Measurements from ENCODE around the gene PKHD1.

The PKHD1 gene

DNA sequence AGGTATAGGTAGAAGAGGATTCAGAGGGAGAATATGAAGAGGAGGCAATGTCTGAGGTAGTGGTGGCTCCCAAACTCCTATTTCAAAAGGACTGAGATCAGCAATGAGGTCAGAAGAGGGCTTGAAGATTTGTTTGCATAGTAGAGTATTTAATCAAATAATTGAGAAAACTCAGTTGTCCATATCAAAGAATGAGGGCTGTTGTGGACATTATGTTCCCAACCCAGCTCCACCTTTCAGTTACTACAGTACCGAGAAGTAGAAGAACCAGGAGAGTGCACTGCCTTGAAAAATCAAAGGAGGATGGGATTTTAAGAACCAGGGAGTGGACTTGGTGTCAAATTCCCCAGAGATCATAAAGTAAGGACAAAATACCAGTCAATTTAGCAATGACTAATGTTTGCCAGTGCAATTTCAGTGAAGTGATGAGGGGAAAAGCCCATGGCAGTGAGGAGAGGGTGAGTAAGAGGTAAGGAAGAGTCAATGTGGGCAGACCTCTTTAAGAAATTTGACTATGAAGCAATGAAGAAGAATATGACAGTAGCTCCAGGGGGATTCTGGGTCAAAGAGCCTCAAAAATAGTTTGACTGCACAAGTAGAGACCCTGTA, 382.4 kb downstream of the PKHD1 start:
- TF ChIP-seq, protein P1, sequence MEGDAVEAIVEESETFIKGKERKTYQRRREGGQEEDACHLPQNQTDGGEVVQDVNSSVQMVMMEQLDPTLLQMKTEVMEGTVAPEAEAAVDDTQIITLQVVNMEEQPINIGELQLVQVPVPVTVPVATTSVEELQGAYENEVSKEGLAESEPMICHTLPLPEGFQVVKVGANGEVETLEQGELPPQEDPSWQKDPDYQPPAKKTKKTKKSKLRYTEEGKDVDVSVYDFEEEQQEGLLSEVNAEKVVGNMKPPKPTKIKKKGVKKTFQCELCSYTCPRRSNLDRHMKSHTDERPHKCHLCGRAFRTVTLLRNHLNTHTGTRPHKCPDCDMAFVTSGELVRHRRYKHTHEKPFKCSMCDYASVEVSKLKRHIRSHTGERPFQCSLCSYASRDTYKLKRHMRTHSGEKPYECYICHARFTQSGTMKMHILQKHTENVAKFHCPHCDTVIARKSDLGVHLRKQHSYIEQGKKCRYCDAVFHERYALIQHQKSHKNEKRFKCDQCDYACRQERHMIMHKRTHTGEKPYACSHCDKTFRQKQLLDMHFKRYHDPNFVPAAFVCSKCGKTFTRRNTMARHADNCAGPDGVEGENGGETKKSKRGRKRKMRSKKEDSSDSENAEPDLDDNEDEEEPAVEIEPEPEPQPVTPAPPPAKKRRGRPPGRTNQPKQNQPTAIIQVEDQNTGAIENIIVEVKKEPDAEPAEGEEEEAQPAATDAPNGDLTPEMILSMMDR (IDR thresholded peaks at IDR 0.05): no peak

DNA sequence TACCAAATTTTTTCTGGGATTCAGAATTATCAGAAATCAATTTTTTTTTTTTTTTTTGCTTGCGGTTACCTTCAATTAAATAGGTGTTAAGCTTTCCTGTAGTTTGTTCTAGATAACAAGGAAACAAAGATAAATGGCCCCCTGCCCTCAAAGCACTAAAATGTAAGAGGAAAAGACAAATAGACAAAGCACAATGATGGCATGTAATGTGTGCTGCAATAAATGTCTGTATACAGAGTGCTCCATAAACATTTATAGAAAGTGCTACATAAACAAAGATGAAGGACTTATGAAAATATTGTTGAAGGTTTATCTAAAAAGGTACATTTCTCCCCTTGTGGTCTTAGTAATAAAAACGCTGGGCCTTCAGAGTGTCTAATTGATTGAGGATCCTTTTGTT, 384.6 kb downstream of the PKHD1 start:
- TF ChIP-seq, protein P1 (IDR thresholded peaks at IDR 0.05): no peak

DNA sequence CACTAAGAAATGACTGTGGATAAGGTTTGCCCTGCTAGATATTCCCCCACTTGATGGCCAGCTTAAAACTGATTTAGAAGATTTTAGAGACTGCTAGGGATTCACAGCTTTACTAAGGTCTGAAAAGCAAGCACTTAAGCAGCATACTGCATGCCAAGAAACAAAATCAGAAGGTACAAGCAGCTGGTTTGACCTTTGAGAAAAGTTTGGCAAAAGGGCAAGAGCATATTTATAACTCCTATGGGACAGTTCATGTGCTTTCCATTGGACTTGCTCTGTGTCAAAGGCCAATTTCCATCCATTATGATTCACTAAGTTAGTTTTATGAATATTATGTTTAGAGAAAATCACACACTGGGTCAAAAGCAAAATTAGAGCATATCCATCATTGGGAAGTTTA, 402.8 kb downstream of the PKHD1 start:
- TF ChIP-seq, protein P1 (IDR thresholded peaks at IDR 0.05): no peak

DNA sequence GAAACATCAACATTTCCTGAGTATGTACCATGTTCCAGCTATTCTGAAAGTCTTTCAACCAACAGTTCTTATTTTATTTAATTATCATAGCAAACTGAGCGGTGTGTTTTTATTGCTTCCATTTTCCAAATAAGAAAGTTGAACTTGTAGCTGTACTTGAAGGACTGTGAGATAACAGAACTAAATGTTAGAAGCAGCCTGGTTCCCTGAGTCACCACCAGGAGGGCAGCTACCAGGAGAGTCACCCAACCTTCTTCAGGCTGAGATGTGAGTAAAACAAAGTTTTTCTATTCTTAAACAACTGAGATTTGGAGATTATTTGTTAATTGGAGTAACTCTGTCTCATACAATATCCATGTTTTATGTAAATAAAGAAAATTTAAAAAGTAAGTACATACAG, 403.4 kb downstream of the PKHD1 start:
- TF ChIP-seq, protein P1 (IDR thresholded peaks at IDR 0.05): no peak

DNA sequence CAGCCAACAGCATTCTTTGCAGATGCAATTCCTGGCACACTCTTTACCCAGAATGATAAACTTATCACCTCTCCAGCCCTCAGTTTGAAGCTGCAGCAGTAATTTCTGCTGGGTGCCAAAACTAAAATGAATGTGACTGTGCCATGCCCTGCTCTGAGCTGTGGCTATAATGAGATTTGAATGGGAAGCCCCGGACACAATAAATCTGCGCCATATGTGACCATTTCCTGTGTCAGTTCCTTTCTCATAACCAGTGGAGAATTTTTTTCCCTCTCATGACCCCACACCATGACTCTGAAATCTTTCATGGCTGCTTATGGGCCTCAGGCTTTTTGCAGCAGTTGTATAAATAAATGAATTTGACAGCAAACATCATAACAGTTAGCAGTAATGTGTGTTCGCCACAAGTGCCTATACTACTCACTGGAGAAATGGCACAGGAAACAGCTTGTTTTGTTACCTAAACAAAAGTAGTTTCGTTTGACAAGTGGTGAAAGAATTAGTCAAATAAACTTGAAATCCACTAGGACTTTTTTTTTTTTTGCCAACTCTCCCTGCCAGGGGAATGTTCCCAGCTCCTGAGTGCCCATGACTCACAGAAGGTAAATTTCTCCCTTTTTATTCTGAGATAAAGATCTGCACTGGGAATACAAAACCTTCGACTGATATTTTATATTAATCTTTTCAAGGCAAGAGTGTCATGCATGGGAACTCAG, 408.4 kb downstream of the PKHD1 start:
- TF ChIP-seq, protein P1 (IDR thresholded peaks at IDR 0.05): no peak

DNA sequence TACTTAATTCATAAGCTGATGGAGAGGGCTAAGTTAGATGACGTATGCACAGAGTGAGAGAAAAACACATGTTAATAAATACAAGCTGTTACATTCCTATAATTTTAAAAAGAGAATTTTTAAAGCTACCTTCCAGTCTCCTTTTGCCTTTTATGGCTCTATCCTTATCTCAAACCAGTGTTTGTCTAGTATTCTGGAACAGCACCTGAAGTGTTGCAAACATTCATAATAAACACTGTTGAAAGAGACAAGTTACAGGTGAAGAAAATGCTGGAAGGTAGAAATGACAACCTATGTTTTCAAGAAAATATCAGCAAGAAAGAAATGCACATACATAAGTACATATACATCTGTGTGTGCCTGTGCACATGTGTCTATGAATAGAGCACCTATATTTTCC, 409.1 kb downstream of the PKHD1 start:
- TF ChIP-seq, protein P1 (IDR thresholded peaks at IDR 0.05): no peak

DNA sequence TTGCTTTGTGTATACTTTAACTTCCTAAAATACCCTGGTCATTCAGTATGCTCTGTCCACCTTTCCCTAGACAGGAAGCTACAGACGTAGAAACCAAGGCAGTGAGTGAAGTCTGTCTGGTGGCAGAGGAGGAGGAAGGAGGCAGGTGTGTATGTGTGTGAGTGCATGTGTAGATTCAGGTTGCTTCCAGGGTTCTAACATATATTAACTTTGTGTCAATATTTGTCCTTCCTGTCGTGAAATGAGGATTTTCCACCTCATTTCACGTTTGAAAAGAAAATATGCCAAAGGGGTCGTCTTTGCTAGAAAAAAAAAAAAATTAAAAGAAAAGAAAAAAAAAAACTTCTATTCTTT, 411.5 kb downstream of the PKHD1 start:
- TF ChIP-seq, protein P1 (IDR thresholded peaks at IDR 0.05): no peak

All from LNCAP (cell line).